ENCODE data around the gene THUMPD1.

DNA sequence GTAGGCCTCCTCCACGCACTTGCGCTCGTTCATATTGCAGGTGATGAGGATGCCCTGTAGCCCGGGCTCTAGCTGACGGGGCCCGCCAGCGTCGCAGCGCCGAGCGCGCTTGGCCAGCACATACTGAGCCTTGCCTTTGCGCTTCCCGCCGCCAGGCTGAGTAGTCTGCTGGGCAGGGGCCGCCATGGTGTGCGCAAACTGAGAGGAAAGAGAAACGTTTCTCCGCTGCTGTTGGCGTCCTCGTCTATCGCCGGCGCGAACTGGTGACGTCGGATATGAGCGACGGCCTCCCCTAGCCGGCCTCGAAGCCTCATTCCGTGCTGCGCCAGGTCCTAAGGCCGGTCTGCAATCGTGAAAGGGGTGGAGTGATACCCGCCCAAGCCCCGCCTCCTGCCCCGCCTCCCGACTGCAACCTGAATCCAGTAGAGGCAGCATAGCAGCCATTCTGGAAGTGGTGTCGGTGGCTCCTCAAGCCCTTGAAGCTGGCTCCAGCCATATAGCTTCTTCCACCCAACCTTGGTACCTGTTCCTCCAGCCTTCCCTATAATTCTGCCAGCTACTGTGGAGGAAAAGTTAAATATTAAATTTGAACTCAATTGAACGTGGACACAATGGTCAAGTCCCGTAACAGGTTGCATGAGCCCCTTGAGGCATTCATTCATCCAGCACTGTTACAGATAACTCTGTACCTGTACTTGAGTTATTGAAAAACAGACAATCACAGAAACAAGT lies at the start of gene THUMPD1:
- TF ChIP-seq EZH2phosphoT487 (IDR thresholded peaks at IDR 0.05; ENCODE audit: insufficient read depth, low read depth) (no peak), EZH2 (IDR thresholded peaks at IDR 0.05; ENCODE audit: insufficient read depth, poor library complexity, severe bottlenecking) (no peak)
